GM18499 (cell line): Measurements from ENCODE around the gene MSL1.

Source experiments
- ATAC-seq: cut with Tn5 transposase; IDR thresholded peaks from one replicate; pipeline ENCODE4 v1.9.1; 2021; ENCODE audit warnings: moderate number of reproducible peaks; ENCODE audit not compliant: insufficient read depth, unreplicated experiment

Gene MSL1

GRCh38 chr17:40121181-40122135 lies at the start of gene MSL1:
TSS of gene MSL1 (plus strand) at chr17:40121971. CDS start at chr17:40122613, 642 bp downstream.
- ATAC-seq, result no peak

GRCh38 chr17:40072040-40072734 lies 49.6 kb upstream of the MSL1 start:
- ATAC-seq, result no peak

GRCh38 chr17:40072735-40073346 lies 48.9 kb upstream of the MSL1 start:
- no peak for ATAC-seq

GRCh38 chr17:40073454-40074174 lies 48.2 kb upstream of the MSL1 start:
- ATAC-seq, result no peak

GRCh38 chr17:40074175-40074512 lies 47.6 kb upstream of the MSL1 start:
- no peak for ATAC-seq

- ATAC-seq, result no peak
These were observed 46.9 kb upstream of the MSL1 start for GRCh38 chr17:40074871-40075200.

GRCh38 chr17:40075201-40075941 lies 46.4 kb upstream of the MSL1 start:
- ATAC-seq, result no peak

GRCh38 chr17:40075942-40076498 lies 45.8 kb upstream of the MSL1 start:
- no peak for ATAC-seq

- ATAC-seq, result no peak
These were observed 45.2 kb upstream of the MSL1 start for GRCh38 chr17:40076591-40076990.

- ATAC-seq, result no peak
These were observed 42.2 kb upstream of the MSL1 start for GRCh38 chr17:40079545-40079944.

- no peak for ATAC-seq
These were observed 37.3 kb upstream of the MSL1 start for GRCh38 chr17:40084477-40084876.

GRCh38 chr17:40086150-40087044 lies 35.4 kb upstream of the MSL1 start:
- no peak for ATAC-seq

- ATAC-seq, result no peak
These were observed 34.5 kb upstream of the MSL1 start for GRCh38 chr17:40087049-40087794.

GRCh38 chr17:40087903-40088718 lies 33.7 kb upstream of the MSL1 start:
- ATAC-seq, result no peak

- ATAC-seq, result no peak
These were observed 32.5 kb upstream of the MSL1 start for GRCh38 chr17:40089077-40089895.
